Spinal cord (tissue), 10 donors: ENCODE data around the gene FDXACB1. TPM values are rescaled to one million over a fixed set of nuclear protein-coding genes. Genes with fewer than 3 reads are reported as not detected.
A peak's percentile ranks its signal among the peaks of the same experiment; 100 is the strongest.

Experiments
- DNase-seq, 6 donors: peaks; one replicate each; pipeline versions ENCODE4 v3.0.0 to v3.0.0-alpha.2; 2013 to 2015; ENCODE audit warnings: low spot score in 6 of 6, low read depth in 4 of 6
- H3K27ac ChIP-seq: one replicate; pipeline ENCODE4 v1.5.1; 2013; ENCODE audit warnings: low read depth, low read length, control low read depth
- H3K27me3 ChIP-seq: one replicate; pipeline ENCODE4 v1.6.1; 2013; ENCODE audit warnings: low read length; ENCODE audit not compliant: control insufficient read depth, insufficient read depth
- H3K36me3 ChIP-seq: one replicate; pipeline ENCODE4 v1.6.1; 2013; ENCODE audit warnings: low read length; ENCODE audit not compliant: control insufficient read depth, insufficient read depth
- H3K4me1 ChIP-seq: one replicate; pipeline ENCODE4 v1.6.1; 2013; ENCODE audit warnings: low read length; ENCODE audit not compliant: control insufficient read depth, insufficient read depth
- H3K4me3 ChIP-seq: one replicate; pipeline ENCODE4 v1.5.1; 2013; ENCODE audit warnings: low read depth, low read length, control low read depth
- H3K9me3 ChIP-seq: one replicate; pipeline ENCODE4 v1.6.1; 2013; ENCODE audit warnings: low read length; ENCODE audit not compliant: control insufficient read depth, insufficient read depth
- WGBS: methylation state at CpG from one replicate; pipeline ENCODE4 v1.1.5; 2013; ENCODE audit warnings: missing lambda C conversion rate; ENCODE audit not compliant: insufficient coverage; 5-methylcytosine and 5-hydroxymethylcytosine counted together
- polyA plus RNA-seq, 2 donors: library from polyadenylated mRNA; unstranded; fragments of 120-200 nt; gene quantifications; one replicate each; pipeline ENCODE4 v1.2.1, GENCODE V29; 2013; ENCODE audit not compliant: insufficient read length in 2 of 2
- total RNA-seq, 2 donors: library from RNA; depleted of rRNA in 1 of 2; stranded (reverse); fragments of 120-200 nt in 1 of 2; fragments of >200 nt in 1 of 2; gene quantifications; one replicate each; pipeline versions ENCODE4 v1.2.3 to v1.2.4, GENCODE V29; 2013 to 2014
- donor health status: healthy.

FDXACB1 gene
- total and polyA plus RNA-seq, 4 donors = 4.4 to 7.1 (median 4.7) TPM

DNA sequence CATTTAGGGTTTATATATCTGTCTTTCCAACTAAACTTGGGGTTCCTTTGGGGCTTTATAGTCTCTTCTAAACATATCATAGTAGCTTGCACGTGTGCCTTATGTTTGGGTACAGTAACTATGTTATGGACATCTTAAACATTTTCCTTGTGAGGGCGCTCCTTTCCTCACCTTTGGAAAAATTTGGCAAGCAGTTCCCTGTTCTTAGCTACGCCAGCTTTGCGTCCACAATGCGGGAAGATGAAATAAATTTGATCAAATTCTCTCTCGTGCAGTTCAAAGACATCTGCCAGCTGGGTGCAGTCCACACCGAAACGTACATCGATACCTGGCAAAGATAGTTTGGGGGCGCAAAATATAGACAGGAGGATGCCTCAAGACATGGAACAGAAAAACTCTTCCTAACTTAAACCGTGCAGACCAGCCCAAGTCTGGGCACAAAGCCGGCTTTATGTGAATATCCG is 548 bp downstream of the FDXACB1 start:
- H3K27ac ChIP-seq = peak overlapping the region; percentile 96
- H3K9me3 ChIP-seq = no peaks in the 10 kb centered on the region
- no peaks in the 10 kb centered on the region for H3K27me3 ChIP-seq
- 1% methylated on average over 11 of the region's 13 CpGs for WGBS
- H3K36me3 ChIP-seq = no peaks in the 10 kb centered on the region
- H3K4me1 ChIP-seq = no peaks in the 10 kb centered on the region
- peak overlapping the region; percentile 93 for H3K4me3 ChIP-seq
- peak in 1 of 6 donors; percentile 9 for DNase-seq

GRCh38 chr11:111871693-111872161 is 7.2 kb downstream of the FDXACB1 start:
- no peaks in the 10 kb centered on the region for H3K27me3 ChIP-seq
- peak overlapping the region; percentile 79 for H3K4me3 ChIP-seq
- H3K4me1 ChIP-seq = no peaks in the 10 kb centered on the region
- H3K9me3 ChIP-seq = no peaks in the 10 kb centered on the region
- 20% methylated on average over 1 of the region's 5 CpGs for WGBS
- peaks cover 3% of the 10 kb centered on the region for H3K36me3 ChIP-seq
- peak overlapping the region; percentile 87 for H3K27ac ChIP-seq
- DNase-seq = peak in 1 of 6 donors; percentile 4

GRCh38 chr11:111870886-111871692 is 7.9 kb downstream of the FDXACB1 start, which contains the start of gene ALG9:
TSS of gene ALG9 (minus strand) at chr11:111871581. CDS start at chr11:111871482, 99 bp downstream.
- no peaks in the 10 kb centered on the region for H3K27me3 ChIP-seq
- peaks cover 8% of the 10 kb centered on the region for H3K36me3 ChIP-seq
- DNase-seq = peak; percentile 77 to 95 (median 80)
- 0% methylated on average over 48 of the region's 51 CpGs for WGBS
- no peaks in the 10 kb centered on the region for H3K9me3 ChIP-seq
- H3K4me1 ChIP-seq = no peaks in the 10 kb centered on the region
- peak within 1 kb of the TSS; percentile 87 for H3K27ac ChIP-seq
- H3K4me3 ChIP-seq = peak within 1 kb of the TSS; percentile 79

GRCh38 chr11:111870522-111870885 is 8.5 kb downstream of the FDXACB1 start:
- no peaks in the 10 kb centered on the region for H3K27me3 ChIP-seq
- peak overlapping the region; percentile 87 for H3K27ac ChIP-seq
- DNase-seq = peak in 1 of 6 donors; percentile 10
- no peaks in the 10 kb centered on the region for H3K9me3 ChIP-seq
- H3K4me1 ChIP-seq = no peaks in the 10 kb centered on the region
- peak overlapping the region; percentile 79 for H3K4me3 ChIP-seq
- peaks cover 11% of the 10 kb centered on the region for H3K36me3 ChIP-seq

GRCh38 chr11:111870113-111870512 is 8.9 kb downstream of the FDXACB1 start:
- Histone ChIP-seq H3K36me3 (peaks cover 11% of the 10 kb centered on the region), H3K4me3 (no peak overlapping the region), H3K9me3 (no peaks in the 10 kb centered on the region), H3K27me3 (no peaks in the 10 kb centered on the region), H3K27ac (no peak overlapping the region), H3K4me1 (no peaks in the 10 kb centered on the region)
- no peak for DNase-seq
- WGBS = no CpG with 5 or more reads among the region's 1 CpG

DNA sequence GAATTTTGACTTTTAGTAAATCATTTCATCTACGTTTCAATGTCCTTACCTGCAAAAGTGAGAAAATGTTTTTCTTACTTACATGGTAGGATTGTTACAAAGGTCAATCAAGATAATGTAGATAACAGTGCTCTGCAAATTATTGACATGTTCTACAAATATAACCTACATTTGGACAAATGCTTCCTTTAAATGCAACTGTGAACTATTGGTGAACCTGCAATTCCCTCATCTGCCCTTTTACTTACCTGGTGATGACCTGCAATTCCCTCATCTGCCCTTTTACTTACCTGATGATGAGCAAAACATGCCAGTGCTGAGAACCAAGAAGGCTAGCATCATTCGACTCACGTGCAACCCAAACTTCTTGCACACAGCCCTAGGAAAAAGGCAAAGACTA is 18.7 kb downstream of the FDXACB1 start:
- Histone ChIP-seq H3K27ac (no peak overlapping the region), H3K4me3 (no peak overlapping the region), H3K36me3 (peaks cover 42% of the 10 kb centered on the region), H3K9me3 (no peaks in the 10 kb centered on the region), H3K4me1 (no peaks in the 10 kb centered on the region), H3K27me3 (no peaks in the 10 kb centered on the region)
- 100% methylated on average over 1 of the region's 3 CpGs for WGBS
- no peak for DNase-seq

DNA sequence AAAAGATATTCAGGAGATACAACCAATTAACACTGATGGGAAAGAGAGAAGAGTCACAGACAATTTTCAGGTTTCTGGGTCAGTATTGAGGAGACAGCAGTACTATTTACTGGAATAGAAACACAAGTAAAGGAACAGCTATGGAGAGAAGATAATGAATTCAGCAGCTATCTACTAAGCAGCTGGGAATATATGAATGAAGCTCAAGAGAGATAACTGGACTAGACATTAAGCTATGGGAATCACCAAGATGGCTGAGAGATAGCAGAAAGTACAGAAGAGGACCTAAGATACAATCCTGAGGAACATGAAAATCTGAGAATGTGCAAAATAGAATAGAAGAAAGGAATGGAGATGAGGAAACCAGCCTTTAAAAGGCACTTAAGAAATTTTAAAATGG is 23.5 kb downstream of the FDXACB1 start:
- H3K9me3 ChIP-seq = no peaks in the 10 kb centered on the region
- H3K27me3 ChIP-seq = no peaks in the 10 kb centered on the region
- H3K4me1 ChIP-seq = no peaks in the 10 kb centered on the region
- peaks cover 29% of the 10 kb centered on the region for H3K36me3 ChIP-seq
- H3K4me3 ChIP-seq = no peak overlapping the region
- no peak for DNase-seq
- no peak overlapping the region for H3K27ac ChIP-seq

- DNase-seq = no peak
- Histone ChIP-seq H3K9me3 (no peaks in the 10 kb centered on the region), H3K27ac (no peak overlapping the region), H3K27me3 (no peaks in the 10 kb centered on the region), H3K4me3 (no peak overlapping the region), H3K4me1 (no peaks in the 10 kb centered on the region), H3K36me3 (peaks cover 16% of the 10 kb centered on the region)
- no CpG with 5 or more reads among the region's 2 CpGs for WGBS
These were observed 26.9 kb downstream of the FDXACB1 start for GRCh38 chr11:111852103-111852502.

DNA sequence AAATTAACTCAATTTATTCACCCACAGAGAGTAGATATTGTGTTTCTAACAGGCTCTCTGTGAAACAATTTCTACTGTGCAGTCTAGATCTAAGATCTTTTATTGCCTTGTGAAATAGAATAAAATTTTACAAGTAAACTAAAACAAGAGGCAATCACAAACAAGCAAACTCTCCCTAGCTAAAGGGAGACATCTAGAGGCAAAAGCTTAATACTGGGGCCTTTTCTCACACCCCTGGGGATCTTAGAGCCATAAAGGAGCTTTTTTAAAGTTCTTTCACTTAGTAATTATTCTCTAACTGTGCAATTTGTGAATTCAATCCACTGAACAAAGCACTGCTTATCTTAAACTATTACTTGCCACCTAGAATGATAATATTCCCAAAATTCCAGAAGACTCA is 27.3 kb downstream of the FDXACB1 start:
- Histone ChIP-seq H3K36me3 (peaks cover 12% of the 10 kb centered on the region), H3K27ac (no peak overlapping the region), H3K4me3 (no peak overlapping the region), H3K9me3 (no peaks in the 10 kb centered on the region), H3K27me3 (no peaks in the 10 kb centered on the region), H3K4me1 (no peaks in the 10 kb centered on the region)
- peak in 2 of 6 donors; percentile 34 to 62 for DNase-seq

DNA sequence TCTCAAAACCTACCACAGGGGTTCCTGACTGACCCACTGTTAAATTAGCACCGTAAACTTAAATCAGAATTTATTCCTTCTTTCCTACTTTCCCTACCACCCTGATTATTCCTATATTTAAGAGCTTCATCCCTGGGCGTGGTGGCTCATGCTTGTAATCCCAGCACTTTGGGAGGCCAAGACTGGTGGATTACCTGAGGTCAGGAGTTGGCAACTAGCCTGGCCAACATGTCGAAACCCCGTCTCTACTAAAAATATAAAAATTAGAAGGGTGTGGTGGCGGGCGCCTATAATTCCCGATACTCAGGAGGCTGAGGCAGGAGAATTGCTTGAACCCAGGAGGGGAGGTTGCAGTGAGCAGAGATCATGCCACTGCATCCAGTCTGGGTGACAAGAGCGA is 27.9 kb downstream of the FDXACB1 start:
- DNase-seq = no peak
- H3K9me3 ChIP-seq = no peaks in the 10 kb centered on the region
- no peaks in the 10 kb centered on the region for H3K27me3 ChIP-seq
- H3K4me3 ChIP-seq = no peak overlapping the region
- no peaks in the 10 kb centered on the region for H3K4me1 ChIP-seq
- 100% methylated on average over 1 of the region's 8 CpGs for WGBS
- H3K36me3 ChIP-seq = peaks cover 10% of the 10 kb centered on the region
- no peak overlapping the region for H3K27ac ChIP-seq
